Activated CD4-positive, CD25-positive, alpha-beta regulatory T cell treated with anti-CD3 and anti-CD28 coated beads, Interleukin-2, amount 50 U/mL, for 72 hours (primary cell): Measurements from ENCODE around the gene WNT7B.
A peak's percentile ranks its signal among the peaks of the same experiment; 100 is the strongest.

Experiments used
- DNase-seq: peaks from one replicate; pipeline ENCODE4 v3.0.0; 2021

WNT7B gene

GRCh38 chr22:45977003-45977411 is at the start of gene WNT7B:
WNT7B (minus strand) TSS chr22:45977162; CDS start chr22:45976754, 408 bp downstream.
- no peak for DNase-seq

GRCh38 chr22:46025973-46026898 is 49.3 kb upstream of the WNT7B start:
- DNase-seq: no peak

GRCh38 chr22:46025225-46025972 is 48.4 kb upstream of the WNT7B start:
- DNase-seq: no peak

- no peak for DNase-seq
These were observed 47.3 kb upstream of the WNT7B start for GRCh38 chr22:46024136-46024840.

- DNase-seq: no peak
These were observed 46.6 kb upstream of the WNT7B start for GRCh38 chr22:46023558-46023981.

- no peak for DNase-seq
These were observed 46.0 kb upstream of the WNT7B start for GRCh38 chr22:46022881-46023512.

GRCh38 chr22:46021577-46021976 is 44.6 kb upstream of the WNT7B start:
- no peak for DNase-seq

- DNase-seq: no peak
These were observed 42.4 kb upstream of the WNT7B start for GRCh38 chr22:46019351-46019750.

- no peak for DNase-seq
These were observed 41.9 kb upstream of the WNT7B start for GRCh38 chr22:46018859-46019258.

- no peak for DNase-seq
These were observed 40.2 kb upstream of the WNT7B start for GRCh38 chr22:46017166-46017565.

GRCh38 chr22:46013460-46014416 is 36.8 kb upstream of the WNT7B start:
- DNase-seq: peak; percentile 82

GRCh38 chr22:46012881-46013281 is 35.9 kb upstream of the WNT7B start:
- no peak for DNase-seq

GRCh38 chr22:46012182-46012880 is 35.4 kb upstream of the WNT7B start:
- DNase-seq: no peak

GRCh38 chr22:46011627-46012181 is 34.7 kb upstream of the WNT7B start:
- DNase-seq: no peak

GRCh38 chr22:46010951-46011626 is 34.1 kb upstream of the WNT7B start:
- no peak for DNase-seq

- DNase-seq: no peak
These were observed 33.4 kb upstream of the WNT7B start for GRCh38 chr22:46010207-46010867.

GRCh38 chr22:46009730-46010129 is 32.8 kb upstream of the WNT7B start:
- DNase-seq: no peak

GRCh38 chr22:46008836-46009596 is 32.1 kb upstream of the WNT7B start:
- no peak for DNase-seq

GRCh38 chr22:46008291-46008690 is 31.3 kb upstream of the WNT7B start:
- DNase-seq: no peak
